ENCODE measurements around the gene F2R.

F2R gene

GRCh38 chr5:76694317-76694716 is 21.6 kb upstream of the F2R start:
- no peak for DNase-seq (ENCODE audit: low read depth)
- no peak overlapping the region for H3K4me3 ChIP-seq (ENCODE audit: low read depth, low read length)
- TF ChIP-seq CTCF (IDR thresholded peaks at IDR 0.05; ENCODE audit: low read depth, low read length, missing control alignments) = no peak
- in situ Hi-C loops (cut with HindIII; ENCODE audit: low sequenced_read_pairs) = no loop called here

- no peak for DNase-seq (ENCODE audit: low read depth)
- no peak for TF ChIP-seq CTCF (IDR thresholded peaks at IDR 0.05; ENCODE audit: low read depth, low read length, missing control alignments)
- no peak overlapping the region for H3K4me3 ChIP-seq (ENCODE audit: low read depth, low read length)
- in situ Hi-C loops (cut with HindIII; ENCODE audit: low sequenced_read_pairs) = no loop called here
Observed at GRCh38 chr5:76695346-76695745, 20.6 kb upstream of the F2R start.

GRCh38 chr5:76696251-76696650 is 19.7 kb upstream of the F2R start:
- DNase-seq (ENCODE audit: low read depth) = no peak
- no peak for TF ChIP-seq CTCF (IDR thresholded peaks at IDR 0.05; ENCODE audit: low read depth, low read length, missing control alignments)
- H3K4me3 ChIP-seq (ENCODE audit: low read depth, low read length) = no peak overlapping the region
- in situ Hi-C loops (cut with HindIII; ENCODE audit: low sequenced_read_pairs) = no loop called here

GRCh38 chr5:76697670-76698069 is 18.3 kb upstream of the F2R start:
- no peak overlapping the region for H3K4me3 ChIP-seq (ENCODE audit: low read depth, low read length)
- no peak for TF ChIP-seq CTCF (IDR thresholded peaks at IDR 0.05; ENCODE audit: low read depth, low read length, missing control alignments)
- in situ Hi-C loops (cut with HindIII; ENCODE audit: low sequenced_read_pairs) = no loop called here
- DNase-seq (ENCODE audit: low read depth) = no peak

GRCh38 chr5:76700571-76700970 is 15.4 kb upstream of the F2R start:
- TF ChIP-seq CTCF (IDR thresholded peaks at IDR 0.05; ENCODE audit: low read depth, low read length, missing control alignments) = no peak
- H3K4me3 ChIP-seq (ENCODE audit: low read depth, low read length) = no peak overlapping the region
- DNase-seq (ENCODE audit: low read depth) = no peak
- in situ Hi-C loops (cut with HindIII; ENCODE audit: low sequenced_read_pairs) = no loop called here

GRCh38 chr5:76701298-76701697 is 14.6 kb upstream of the F2R start:
- H3K4me3 ChIP-seq (ENCODE audit: low read depth, low read length) = no peak overlapping the region
- in situ Hi-C loops (cut with HindIII; ENCODE audit: low sequenced_read_pairs) = no loop called here
- no peak for TF ChIP-seq CTCF (IDR thresholded peaks at IDR 0.05; ENCODE audit: low read depth, low read length, missing control alignments)
- peak; percentile 80 for DNase-seq (ENCODE audit: low read depth)

GRCh38 chr5:76703707-76704106 is 12.2 kb upstream of the F2R start:
- in situ Hi-C loops (cut with HindIII; ENCODE audit: low sequenced_read_pairs) = no loop called here
- no peak for DNase-seq (ENCODE audit: low read depth)
- TF ChIP-seq CTCF (IDR thresholded peaks at IDR 0.05; ENCODE audit: low read depth, low read length, missing control alignments) = no peak
- no peak overlapping the region for H3K4me3 ChIP-seq (ENCODE audit: low read depth, low read length)
